ENCODE data around the gene SNX33.

- TF ChIP-seq CTCF (conservative IDR thresholded peaks at IDR 0.05; ENCODE audit: low read length) = no peak
- no peak for TF ChIP-seq EZH2phosphoT487 (IDR thresholded peaks at IDR 0.05; ENCODE audit: borderline replicate concordance, low read depth, low read length)
Measured at GRCh38 chr15:75697523-75697922, 49.8 kb downstream of the SNX33 start.

Data from OCI-LY7 (cell line).